Esophagus muscularis mucosa (tissue), 4 donors: ENCODE data around the gene ARV1.

ENCODE experiments used
- CTCF ChIP-seq, 3 experiments: fragments of 200-600 bp in 2 of 3; fragments of 450-650 bp in 1 of 3; sonication (generic) in 2 of 3; IDR thresholded peaks; one replicate each; pipeline ENCODE4 v1.5.1; 2017 to 2019; ENCODE audit warnings: antibody characterized with exemption in 3 of 3, mild to moderate bottlenecking in 2 of 3, moderate library complexity in 1 of 3
- EP300 ChIP-seq: sonication (generic); formaldehyde crosslinking; IDR thresholded peaks from one replicate; pipeline ENCODE4 v1.6.1; 2017; ENCODE audit warnings: antibody characterized with exemption
- POLR2A ChIP-seq: fragments of 450-650 bp; IDR thresholded peaks from one replicate; pipeline ENCODE4 v1.6.1; 2017; ENCODE audit warnings: antibody characterized with exemption, moderate library complexity, mild to moderate bottlenecking, low read depth

GRCh38 chr1:230957580-230957989 lies 21.3 kb upstream of the ARV1 start:
- TF ChIP-seq EP300: no peak
- no peak for TF ChIP-seq CTCF (IDR thresholded peaks at IDR 0.05)
- TF ChIP-seq POLR2A: no peak
